Stimulated activated CD4-positive, alpha-beta T cell treated with anti-CD3 and anti-CD28 coated beads, TNF-alpha, amount 100 ng/mL, for 24 hours (primary cell): ENCODE data around the gene KRTAP6-3.

Experiments used
- DNase-seq, 3 experiments: peaks; one replicate each; pipeline ENCODE4 v3.0.0-alpha.2; 2020; ENCODE audit warnings: low read depth in 3 of 3

The KRTAP6-3 gene

DNA sequence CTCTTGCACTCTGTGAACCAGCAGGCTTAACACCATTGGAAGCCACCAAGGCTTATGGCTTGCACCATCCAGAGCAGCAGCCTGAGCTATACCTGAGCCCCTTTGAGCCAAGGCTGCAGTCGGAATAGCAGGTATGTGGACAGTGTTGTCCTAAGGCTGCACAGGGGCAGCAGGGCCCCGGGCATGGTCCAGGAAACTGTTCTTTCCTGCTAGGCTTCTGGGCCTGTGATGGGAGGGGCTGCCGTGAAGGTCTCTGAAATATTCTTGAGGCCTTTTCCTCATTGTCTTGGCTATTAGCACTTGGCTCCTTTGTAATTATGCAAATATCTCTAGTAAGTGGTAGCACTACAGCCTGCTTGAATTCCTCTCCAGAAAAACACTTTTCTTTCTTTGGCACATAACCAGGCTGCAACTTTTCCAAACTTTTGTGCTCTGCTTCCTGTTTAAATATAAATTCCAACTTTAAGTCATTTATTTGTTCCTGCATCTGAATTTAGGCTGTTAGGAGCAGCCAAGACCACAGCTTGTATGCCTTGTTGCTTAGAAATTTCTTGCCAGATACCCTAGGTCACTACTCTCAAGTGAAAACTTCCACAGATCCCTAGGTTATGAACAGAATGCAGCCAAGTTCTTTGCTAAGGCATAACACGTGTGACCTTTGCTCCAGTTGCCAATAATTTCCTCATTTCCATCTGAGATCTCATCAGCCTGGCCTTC is 33.4 kb downstream of the KRTAP6-3 start:
- DNase-seq, result no peak

DNA sequence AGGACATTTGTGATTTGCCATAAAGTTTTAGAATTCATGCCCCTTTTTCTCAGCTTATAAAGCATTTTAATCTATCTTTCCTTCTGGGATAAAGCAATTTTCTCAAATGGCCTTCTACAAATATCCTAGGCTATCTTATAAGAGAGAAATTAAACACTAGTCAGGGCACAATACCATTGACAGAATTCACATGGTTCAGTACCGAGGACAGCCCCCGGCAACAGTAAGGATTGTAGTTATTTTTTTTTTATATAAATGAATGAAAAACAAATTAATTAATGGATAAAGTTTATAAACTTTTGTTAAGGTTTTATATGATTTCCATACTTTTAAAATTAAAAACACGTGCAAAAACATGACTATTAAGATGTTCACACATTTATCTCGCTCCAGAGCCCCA is 35.9 kb downstream of the KRTAP6-3 start:
- no peak for DNase-seq

DNA sequence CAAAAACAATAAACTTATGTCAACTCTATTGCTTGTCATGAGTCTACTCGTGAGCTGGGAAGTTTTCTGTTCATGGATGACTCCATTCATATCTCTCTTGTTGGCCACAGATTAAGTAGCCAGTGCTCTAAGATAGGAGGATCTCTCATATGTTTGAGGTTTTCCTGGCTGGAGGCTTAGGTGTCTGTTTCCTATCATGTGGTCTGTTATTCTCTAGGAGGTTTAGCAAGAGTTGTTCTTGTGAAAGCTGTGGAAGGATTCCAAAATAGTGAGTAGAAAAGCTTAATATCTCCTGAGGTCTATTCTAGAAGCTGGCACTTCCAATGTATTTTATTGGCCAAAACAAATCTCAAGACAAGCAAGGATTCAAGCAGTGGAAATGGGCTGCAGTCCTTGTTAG is 37.0 kb downstream of the KRTAP6-3 start:
- no peak for DNase-seq

DNA sequence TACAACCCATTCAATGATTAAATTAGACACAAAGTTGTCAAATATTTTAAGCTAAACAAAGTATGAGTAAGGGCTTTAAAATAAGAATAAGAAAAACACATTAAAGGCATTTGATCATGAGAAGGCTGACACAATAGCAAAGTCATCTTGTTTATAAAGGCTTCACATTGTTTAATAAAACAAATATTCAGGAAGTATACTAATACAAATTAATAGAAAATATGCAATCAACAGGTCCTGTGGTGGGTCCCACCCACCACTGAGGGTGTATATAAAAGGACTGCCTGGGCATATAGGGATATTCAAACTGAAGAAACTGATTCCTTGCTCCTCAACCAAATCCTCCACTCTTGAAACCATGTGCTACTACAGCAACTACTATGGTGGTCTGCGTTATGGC is 42.7 kb downstream of the KRTAP6-3 start, which contains the start of gene KRTAP20-2:
Gene KRTAP20-2, plus strand, starts transcription at position 301 of the 400 bp plus-strand sequence. Its CDS starts 58 bp downstream, at position 359.
- DNase-seq, result no peak

DNA sequence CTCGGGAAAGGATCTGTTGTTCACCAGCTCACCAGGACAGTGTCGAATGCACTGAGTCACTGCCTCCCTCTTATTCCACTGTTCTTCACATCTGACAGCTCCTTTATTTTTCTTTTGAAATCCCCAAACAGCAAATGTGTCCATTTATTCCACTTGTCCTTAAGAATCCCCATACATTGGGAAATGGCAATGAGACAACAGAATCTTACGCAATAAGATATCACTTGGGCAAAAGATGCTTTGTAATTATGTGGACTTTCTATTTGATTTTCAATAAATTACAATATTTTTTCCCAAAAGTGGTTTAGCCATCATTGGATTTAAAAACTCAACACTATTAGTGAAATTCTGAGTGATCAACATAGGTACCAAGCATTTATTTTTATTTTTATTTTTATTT is 46.4 kb downstream of the KRTAP6-3 start:
- no peak for DNase-seq

DNA sequence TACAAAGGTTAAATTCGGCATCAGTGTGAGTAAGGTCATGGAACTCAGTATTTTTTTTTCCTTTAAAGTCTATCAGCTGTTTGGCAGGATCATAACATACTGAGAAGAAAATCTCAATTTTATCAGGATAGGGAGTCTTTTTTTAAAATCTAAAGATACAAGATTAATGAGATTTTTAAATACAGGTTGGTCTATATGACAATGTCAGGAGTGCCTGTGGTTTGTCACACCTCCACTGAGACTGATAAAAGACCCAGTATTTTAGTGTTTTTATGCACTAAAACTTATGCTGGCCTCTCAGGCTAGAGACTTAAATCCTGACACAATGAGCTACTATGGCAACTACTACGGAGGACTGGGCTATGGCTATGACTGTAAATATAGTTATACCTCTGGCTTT is 50.3 kb downstream of the KRTAP6-3 start, which contains the start of gene KRTAP20-3:
Gene KRTAP20-3, plus strand, starts transcription at position 301 of the 400 bp plus-strand sequence.
- no peak for DNase-seq
